K562 (cell line): ENCODE data around the gene PYDC2. TPM values are rescaled to one million over a fixed set of nuclear protein-coding genes. Genes with fewer than 3 reads are reported as not detected.

ENCODE experiments used
- ATAC-seq: fragments of 200-7000 bp; cut with Tn5 transposase; 3 replicates; pipeline ENCODE4 v1.9.1; 2020; ENCODE audit warnings: moderate library complexity
- BruUV-seq: library from RNA; stranded (reverse); fragments of 400-500 nt; replicated peaks from 2 replicates; lab custom pipeline; 2021; lab: Mats Ljungman, UMichigan
- CTCF ChIA-PET: fragments of 300-600 bp; formaldehyde crosslinking; extraction: SDS; loops from one replicate; lab custom pipeline; 2021; ENCODE audit warnings: low intra/inter-chr PET ratio; lab: Yijun Ruan, JAX
- POLR2A ChIA-PET: fragments of 300-600, 350-650 bp; sonication (Branson Sonifier 250); formaldehyde crosslinking; extraction: SDS; loops from one replicate; lab custom pipeline; 2021; ENCODE audit warnings: antibody characterized with exemption, inconsistent platforms; lab: Yijun Ruan, JAX
- DNase-seq, 4 experiments: peaks; one replicate each; pipeline versions ENCODE4 v3.0.0 to v3.0.0-alpha.2; 2011 to 2018; ENCODE audit warnings: low spot score in 3 of 4, mixed read lengths in 3 of 4; ENCODE audit errors: extremely low read depth in 1 of 4
- FAIRE-seq: peaks from 2 replicates; lab custom pipeline; 2011; peaks lifted over from hg19 to GRCh38; lab: Jason Lieb, UNC
- H2AFZ ChIP-seq: 2 replicates; pipeline ENCODE4 v1.6.0; 2011; ENCODE audit warnings: low read depth, low read length, control low read depth, inconsistent platforms
- H3K27ac ChIP-seq: fragments of 200-600 bp; 3 replicates; pipeline ENCODE4 v1.8.0; 2011; ENCODE audit warnings: low read depth, mild to moderate bottlenecking, control low read depth, inconsistent platforms, low read length, moderate library complexity, mixed read lengths; ENCODE audit errors: extremely low read depth
- H3K27me3 ChIP-seq, 2 experiments: fragments of 300-600 bp in 1 of 2; 2 replicates in 1 of 2; 3 replicates in 1 of 2; pipeline versions ENCODE4 v1.6.0 to v1.8.0; 2011; ENCODE audit warnings: inconsistent platforms in 2 of 2, low read length in 2 of 2, mild to moderate bottlenecking in 1 of 2, mixed read lengths in 1 of 2, moderate library complexity in 1 of 2; ENCODE audit not compliant: control insufficient read depth in 2 of 2, insufficient read depth in 2 of 2
- H3K36me3 ChIP-seq: fragments of 300-600 bp; 3 replicates; pipeline ENCODE4 v1.8.0; 2011; ENCODE audit warnings: mild to moderate bottlenecking, low read length, inconsistent platforms; ENCODE audit not compliant: control insufficient read depth, insufficient read depth
- H3K4me1 ChIP-seq, 2 experiments: fragments of 200-600 bp in 1 of 2; replicated peaks in 1 of 2; 2 replicates in 1 of 2; 3 replicates in 1 of 2; pipeline versions ENCODE4 v1.5.1 to v1.8.0; 2011; ENCODE audit warnings: inconsistent platforms in 2 of 2, low read length in 2 of 2, mild to moderate bottlenecking in 1 of 2, mixed read lengths in 1 of 2, moderate library complexity in 1 of 2; ENCODE audit not compliant: control insufficient read depth in 2 of 2, insufficient read depth in 2 of 2
- H3K4me2 ChIP-seq: 2 replicates; pipeline ENCODE4 v1.6.1; 2011; ENCODE audit warnings: low read length, control low read depth, inconsistent platforms, mixed read lengths; ENCODE audit not compliant: insufficient read depth
- H3K4me3 ChIP-seq: fragments of 200-600 bp; sonication (generic), shearing (Covaris generic); 2 replicates; pipeline ENCODE4 v1.5.1; 2016; ENCODE audit warnings: control low read depth, inconsistent platforms
- H3K79me2 ChIP-seq: fragments of 200-600 bp; 3 replicates; pipeline ENCODE4 v1.8.0; 2011; ENCODE audit warnings: low read length, inconsistent platforms; ENCODE audit not compliant: control insufficient read depth, insufficient read depth
- H3K9ac ChIP-seq, 2 experiments: 2 replicates each; pipeline versions ENCODE4 v1.6.0 to v1.6.1; 2011; ENCODE audit warnings: low read depth in 2 of 2, low read length in 2 of 2, control low read depth in 1 of 2, inconsistent platforms in 1 of 2, mild to moderate bottlenecking in 1 of 2, mixed read lengths in 1 of 2; ENCODE audit not compliant: insufficient read depth in 1 of 2
- H3K9me1 ChIP-seq: one replicate; pipeline ENCODE4 v1.6.0; 2011; ENCODE audit warnings: inconsistent platforms, mild to moderate bottlenecking, low read length, moderate library complexity; ENCODE audit not compliant: control insufficient read depth, insufficient read depth
- H3K9me3 ChIP-seq: replicated peaks from 2 replicates; pipeline ENCODE4 v1.5.1; 2011; ENCODE audit warnings: low read depth, low read length, inconsistent platforms; ENCODE audit not compliant: control insufficient read depth, insufficient read depth
- H4K20me1 ChIP-seq: replicated peaks from 2 replicates; pipeline ENCODE4 v1.6.1; 2011; ENCODE audit warnings: low read length, inconsistent platforms, mixed read lengths; ENCODE audit not compliant: control insufficient read depth, insufficient read depth
- CEBPG ChIP-seq, 3 experiments: fragments of 200-800 bp in 1 of 3; sonication (Bioruptor generic) in 1 of 3; sonication (generic) in 1 of 3; formaldehyde crosslinking in 1 of 3; IDR thresholded peaks in 2 of 3; conservative IDR thresholded peaks in 1 of 3; 2 replicates each; pipeline versions ENCODE4 v1.6.1 to v1.8.0; 2016 to 2022; ENCODE audit warnings: missing compliant biosample characterization in 2 of 3, missing genetic modification characterization in 2 of 3, mild to moderate bottlenecking in 1 of 3, missing genetic modification reagents in 1 of 3
- EP400 ChIP-seq: fragments of 450-650 bp; IDR thresholded peaks from 2 replicates; pipeline ENCODE4 v1.6.1; 2017; ENCODE audit warnings: antibody characterized with exemption, mild to moderate bottlenecking, moderate library complexity
- KAT7 ChIP-seq: sonication (generic); formaldehyde crosslinking; IDR thresholded peaks from 2 replicates; pipeline ENCODE4 v1.8.0; 2022; ENCODE audit warnings: missing genetic modification reagents, mild to moderate bottlenecking, borderline replicate concordance
- MCM3 ChIP-seq: fragments of 450-650 bp; IDR thresholded peaks from 2 replicates; pipeline ENCODE4 v1.6.1; 2016
- NR2F6 ChIP-seq: fragments of 450-650 bp; formaldehyde crosslinking; IDR thresholded peaks from 2 replicates; pipeline ENCODE4 v1.4.0; 2020; ENCODE audit warnings: mild to moderate bottlenecking
- SMARCC2 ChIP-seq: fragments of 450-650 bp; IDR thresholded peaks from 2 replicates; pipeline ENCODE4 v1.6.1; 2017; ENCODE audit warnings: antibody characterized with exemption, moderate library complexity, mild to moderate bottlenecking, low read depth
- SNRNP70 ChIP-seq: fragments of 200-400 bp; formaldehyde crosslinking; optimal IDR thresholded peaks from 2 replicates; pipeline ENCODE3; 2017; ENCODE audit warnings: low read depth, low read length
- TEAD1 ChIP-seq, 2 experiments: fragments of 450-650 bp in 1 of 2; sonication (generic) in 1 of 2; formaldehyde crosslinking; IDR thresholded peaks; 2 replicates each; pipeline versions ENCODE4 v1.4.0 to v1.8.0; 2020 to 2022; ENCODE audit warnings: mild to moderate bottlenecking in 2 of 2, missing genetic modification reagents in 1 of 2
- ZNF174 ChIP-seq: fragments of 250-450 bp; sonication (Bioruptor Pico); IDR thresholded peaks from 2 replicates; pipeline ENCODE4 v1.4.0; 2020; ENCODE audit warnings: mild to moderate bottlenecking
- ZNF197 ChIP-seq: fragments of 200-800 bp; sonication (Bioruptor generic); IDR thresholded peaks from 2 replicates; pipeline ENCODE4 v1.6.1; 2016; ENCODE audit warnings: low read depth, missing genetic modification characterization, missing compliant biosample characterization
- WGBS: fragments of 100-300 bp; shearing (Covaris generic); methylation state at CpG from one replicate; pipeline ENCODE4 v1.1.6; 2016; ENCODE audit warnings: low coverage, mixed read lengths; ENCODE audit not compliant: insufficient coverage; ENCODE audit errors: missing lambda C conversion rate; 5-methylcytosine and 5-hydroxymethylcytosine counted together
- in situ Hi-C: fragments of 300-500 bp; cut with MboI; formaldehyde crosslinking; loops from 4 replicates; pipeline ENCODE4 v1.15.0; 2018; ENCODE audit warnings: inconsistent platforms, mixed read lengths
- intact Hi-C: fragments of 100-400 bp; cut with micrococcal nuclease; formaldehyde crosslinking; loops from 2 replicates; pipeline ENCODE4 v1.14.2; 2022
- polyA plus RNA-seq, 8 experiments: library from polyadenylated mRNA; depleted of rRNA in 4 of 8; stranded (reverse) in 5 of 8; unstranded in 3 of 8; fragments of >200 nt; fragmentation: Nextera tagmentation in 2 of 8; fragmentation: Illumina TruSeq in 1 of 8; extraction: Ambion mirVana in 2 of 8; extraction: Trizol in 1 of 8; gene quantifications; 2 replicates each; pipeline versions ENCODE4 v1.2.1 to v1.2.3, GENCODE V29; 2011 to 2014; ENCODE audit warnings: inconsistent platforms in 1 of 8, missing spikeins in 1 of 8
- small RNA-seq: library from RNA; depleted of rRNA; stranded (forward); fragments of <200 nt; gene quantifications from one replicate; pipeline ENCODE3, GENCODE V24; 2014
- total RNA-seq, 7 experiments: library from RNA; depleted of rRNA in 6 of 7; stranded (reverse); fragments of >200 nt in 6 of 7; fragmentation: Illumina TruSeq in 2 of 7; extraction: Trizol in 2 of 7; gene quantifications; 2 replicates each; pipeline versions ENCODE4 v1.2.1 to v1.2.3, GENCODE V29; 2011 to 2021; ENCODE audit warnings: low replicate concordance in 1 of 7

Gene PYDC2
- total and polyA plus RNA-seq, 9 of the 15 experiments (the other 6 are each of a cell fraction or from before 2014, with no cell fraction given) = 4.0 to 7.6 (median 5.1) TPM; not detected in 5

GRCh38 chr3:191509078-191509477 lies 48.1 kb downstream of the PYDC2 start:
- CTCF ChIA-PET = no interaction called here
- POLR2A ChIA-PET = no interaction called here
- Histone ChIP-seq H3K27ac (no peak overlapping the region), H3K9me1 (no peaks in the 10 kb centered on the region), H3K9ac (no peak overlapping the region), H3K27me3 (no peaks in the 10 kb centered on the region), H3K9me3 (no peaks in the 10 kb centered on the region), H3K4me2 (no peak overlapping the region), H3K4me3 (no peak overlapping the region), H3K4me1 (no peaks in the 10 kb centered on the region), H2AFZ (no peak overlapping the region), H3K36me3 (peaks cover 6% of the 10 kb centered on the region; the same call in 1 of the 3 replicates), H4K20me1 (no peaks in the 10 kb centered on the region), H3K79me2 (peaks cover 6% of the 10 kb centered on the region; the same call in 2 of the 3 replicates)
- FAIRE-seq (no peak), DNase-seq (no peak), ATAC-seq (no peak)
- in situ Hi-C loops = no loop called here
- TF ChIP-seq SNRNP70 = no peak
- no peak for TF ChIP-seq ZNF174
- TF ChIP-seq CEBPG (CRISPR knock-in tag; IDR thresholded peaks at IDR 0.05) = no peak
- TF ChIP-seq CEBPG (tag; conservative IDR thresholded peaks at IDR 0.05 in 1 of 2, IDR thresholded peaks at IDR 0.05 in 1 of 2) = no peak
- no peak for TF ChIP-seq EP400
- TF ChIP-seq ZNF197 (CRISPR knock-in tag) = no peak
- no peak for TF ChIP-seq MCM3
- TF ChIP-seq KAT7 (CRISPR knock-in tag) = no peak
- TF ChIP-seq TEAD1 (CRISPR knock-in tag; IDR thresholded peaks at IDR 0.05) = no peak
- no peak for TF ChIP-seq NR2F6
- TF ChIP-seq SMARCC2 = no peak
- intact Hi-C loops = no loop called here
- no TSS peak for BruUV-seq
- 65% methylated on average over 2 of the region's 2 CpGs for WGBS

Small RNA genes within 50 kb of the gene (small RNA-seq; reads per million reads assigned to genes)
- not detected for gene PYDC2

Other genes starting within 250 kb of the PYDC2 start
- gene CCDC50, start 131.8 kb upstream of the PYDC2 start, total RNA-seq (2014; rRNA removed) = 50.0 and 63.4 TPM in 2 replicates
- 42.4 and 47.6 TPM in 2 replicates for gene CCDC50, start 131.8 kb upstream of the PYDC2 start, total RNA-seq (2014; rRNA removed; fragmentation: Illumina TruSeq; extraction: Trizol)
- gene CCDC50, start 131.8 kb upstream of the PYDC2 start, total RNA-seq (2015; rRNA removed; fragmentation: Illumina TruSeq; extraction: Trizol) = 37.1 and 37.6 TPM in 2 replicates
- gene CCDC50, start 131.8 kb upstream of the PYDC2 start, total RNA-seq (2021) = 44.3 and 44.9 TPM in 2 replicates
- 29.4 and 38.5 TPM in 2 replicates for gene CCDC50, start 131.8 kb upstream of the PYDC2 start, polyA plus RNA-seq (2011; rRNA removed)
- 39.4 and 41.9 TPM in 2 replicates for gene CCDC50, start 131.8 kb upstream of the PYDC2 start, polyA plus RNA-seq (2014; fragmentation: Illumina TruSeq; extraction: Trizol)
- 10 to 100 TPM in 1 of 2 experiments, 1 to 10 TPM in 1; 8.4 to 10.9 TPM for gene CCDC50, start 131.8 kb upstream of the PYDC2 start, polyA plus RNA-seq (2014; fragmentation: Nextera tagmentation; extraction: Ambion mirVana)
- gene CCDC50, start 131.8 kb upstream of the PYDC2 start, polyA plus RNA-seq (2014; rRNA removed) = 35.1 and 40.4 TPM in 2 replicates
- not detected in 2 replicates for gene UTS2B, start 130.6 kb upstream of the PYDC2 start, total RNA-seq (2014; rRNA removed)
- not detected in 2 replicates for gene UTS2B, start 130.6 kb upstream of the PYDC2 start, total RNA-seq (2014; rRNA removed; fragmentation: Illumina TruSeq; extraction: Trizol)
- not detected in 2 replicates for gene UTS2B, start 130.6 kb upstream of the PYDC2 start, total RNA-seq (2015; rRNA removed; fragmentation: Illumina TruSeq; extraction: Trizol)
- gene UTS2B, start 130.6 kb upstream of the PYDC2 start, total RNA-seq (2021) = not detected in 2 replicates
- 0.06 TPM in 1 of 2 replicates, not detected in the other for gene UTS2B, start 130.6 kb upstream of the PYDC2 start, polyA plus RNA-seq (2011; rRNA removed)
- gene UTS2B, start 130.6 kb upstream of the PYDC2 start, polyA plus RNA-seq (2014; fragmentation: Illumina TruSeq; extraction: Trizol) = not detected in 2 replicates
- gene UTS2B, start 130.6 kb upstream of the PYDC2 start, polyA plus RNA-seq (2014; fragmentation: Nextera tagmentation; extraction: Ambion mirVana) = not detected
- not detected in 2 replicates for gene UTS2B, start 130.6 kb upstream of the PYDC2 start, polyA plus RNA-seq (2014; rRNA removed)